ENCODE results near the gene HOOK1.

GRCh38 chr1:59877108-59877682, 62.4 kb downstream of the HOOK1 start:
- TF ChIP-seq ZNF496 (CRISPR knock-in tag; IDR thresholded peaks at IDR 0.05; ENCODE audit: insufficient replicate concordance) (no peak), ZFP36 (IDR thresholded peaks at IDR 0.05; ENCODE audit: borderline replicate concordance, low read depth, low read length, partially characterized antibody) (no peak), CHD4 (IDR thresholded peaks at IDR 0.05; ENCODE audit: borderline replicate concordance, low read length) (no peak), ATF6 (CRISPR knock-in tag; conservative IDR thresholded peaks at IDR 0.05) (no peak), TBX3 (IDR thresholded peaks at IDR 0.05; ENCODE audit: borderline replicate concordance) (no peak), CTCF (CRISPR knock-in tag; IDR thresholded peaks at IDR 0.05) (no peak), REST (IDR thresholded peaks at IDR 0.05; ENCODE audit: borderline replicate concordance in 1 of 2, low read depth in 1 of 2, low read length in 2 of 2) (no peak)

Measured in HepG2 (cell line).